ENCODE measurements around the gene ARFGAP1. TPM values are rescaled to one million over a fixed set of nuclear protein-coding genes. Genes with fewer than 3 reads are reported as not detected.
A peak's percentile ranks its signal among the peaks of the same experiment; 100 is the strongest.

Gene ARFGAP1
- total and polyA plus RNA-seq, 2 of the 4 experiments (the other 2 are of a cell fraction), result 59.1 to 194 TPM

DNA sequence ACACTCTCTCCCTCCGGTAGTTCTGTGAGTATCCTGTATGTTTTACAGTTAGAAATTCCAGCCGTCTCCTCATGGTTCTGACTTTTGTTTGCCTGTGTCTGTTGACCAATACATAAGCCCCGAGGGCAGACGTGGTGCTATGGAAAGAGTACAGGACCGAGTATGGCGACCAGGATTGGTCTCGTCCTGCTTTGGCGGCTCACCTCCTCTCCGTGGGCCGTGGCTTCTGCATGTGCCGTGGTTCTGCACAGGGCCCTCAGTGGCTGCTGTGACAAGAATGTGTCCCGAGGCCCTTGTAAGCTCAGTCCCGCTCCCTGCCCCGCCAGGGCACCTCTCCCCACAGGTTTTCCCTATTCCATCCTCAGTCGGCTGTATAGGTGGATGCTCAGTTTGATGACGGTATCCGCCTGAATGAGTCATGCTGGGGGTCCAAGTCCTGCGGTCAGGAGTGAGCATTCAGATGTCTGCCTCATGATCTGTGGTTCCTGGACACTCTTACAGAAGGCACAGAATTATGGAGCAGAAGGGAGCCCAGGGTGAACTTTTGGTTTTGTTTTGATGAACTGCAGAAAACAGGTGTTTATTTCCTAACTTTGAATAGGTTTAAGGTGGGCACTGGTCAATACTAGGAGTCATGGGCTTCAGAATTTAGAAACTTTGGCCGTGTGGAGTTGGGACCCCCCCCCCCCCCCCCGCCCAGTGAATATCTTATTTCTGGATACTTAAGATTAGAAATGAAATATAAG lies 1.2 kb downstream of the ARFGAP1 start (continued):
- TF ChIP-seq MAZ (IDR thresholded peaks at IDR 0.05; ENCODE audit: borderline replicate concordance, low read depth, low read length) (peak; percentile 83), RAD21 (IDR thresholded peaks at IDR 0.05; ENCODE audit: low read length) (no peak), RCOR1 (IDR thresholded peaks at IDR 0.05; ENCODE audit: insufficient replicate concordance, low read length) (no peak)
